Colonic mucosa (tissue), 4 donors: ENCODE results near the gene RPH3AL. TPM values are rescaled to one million over a fixed set of nuclear protein-coding genes. Genes with fewer than 3 reads are reported as not detected.

Experiments used
- DNase-seq: peaks from one replicate; pipeline ENCODE4 v3.0.0-alpha.2; 2020
- H3K27ac ChIP-seq: fragments of 200-600 bp; one replicate; pipeline ENCODE4 v1.8.0; 2021
- H3K27me3 ChIP-seq: fragments of 200-600 bp; one replicate; pipeline ENCODE4 v1.8.0; 2021
- H3K36me3 ChIP-seq: fragments of 200-600 bp; one replicate; pipeline ENCODE4 v1.8.0; 2021
- H3K4me1 ChIP-seq: fragments of 200-600 bp; one replicate; pipeline ENCODE4 v1.8.0; 2021; ENCODE audit warnings: mild to moderate bottlenecking
- H3K4me3 ChIP-seq: fragments of 200-600 bp; one replicate; pipeline ENCODE4 v1.8.0; 2021
- H3K9ac ChIP-seq, 2 donors: one replicate each; pipeline ENCODE4 v1.7.0; 2013; ENCODE audit warnings: control low read depth in 2 of 2, low read depth in 2 of 2, low read length in 2 of 2
- H3K9me3 ChIP-seq: fragments of 200-600 bp; one replicate; pipeline ENCODE4 v1.8.0; 2021
- intact Hi-C: fragments of 100-400 bp; cut with DNase I; formaldehyde crosslinking; loops from one replicate; pipeline ENCODE4 v1.14.1; 2022
- total RNA-seq, 2 donors: library from RNA; stranded (reverse); fragmentation: NEBNext Ultra II Directional in 1 of 2; extraction: Animal tissue kit (Norgen Biotek cat#: 25700) in 1 of 2; gene quantifications; one replicate each; pipeline ENCODE4 v1.2.1, GENCODE V29; 2021
- TF ChIP-seq, protein P1 (sequence below): fragments of 200-600 bp; IDR thresholded peaks from one replicate; pipeline ENCODE4 v1.8.0; 2022; ENCODE audit warnings: antibody characterized with exemption, mild to moderate bottlenecking
- donor health status: healthy.
- donor health status: DM: no; HTN: no; CAD: no.
- donor health status: DM: no; HTN: no; CAD: no.

RPH3AL gene
- total RNA-seq, 2 donors from 2014 or later = 14.9 to 34.2 TPM

DNA sequence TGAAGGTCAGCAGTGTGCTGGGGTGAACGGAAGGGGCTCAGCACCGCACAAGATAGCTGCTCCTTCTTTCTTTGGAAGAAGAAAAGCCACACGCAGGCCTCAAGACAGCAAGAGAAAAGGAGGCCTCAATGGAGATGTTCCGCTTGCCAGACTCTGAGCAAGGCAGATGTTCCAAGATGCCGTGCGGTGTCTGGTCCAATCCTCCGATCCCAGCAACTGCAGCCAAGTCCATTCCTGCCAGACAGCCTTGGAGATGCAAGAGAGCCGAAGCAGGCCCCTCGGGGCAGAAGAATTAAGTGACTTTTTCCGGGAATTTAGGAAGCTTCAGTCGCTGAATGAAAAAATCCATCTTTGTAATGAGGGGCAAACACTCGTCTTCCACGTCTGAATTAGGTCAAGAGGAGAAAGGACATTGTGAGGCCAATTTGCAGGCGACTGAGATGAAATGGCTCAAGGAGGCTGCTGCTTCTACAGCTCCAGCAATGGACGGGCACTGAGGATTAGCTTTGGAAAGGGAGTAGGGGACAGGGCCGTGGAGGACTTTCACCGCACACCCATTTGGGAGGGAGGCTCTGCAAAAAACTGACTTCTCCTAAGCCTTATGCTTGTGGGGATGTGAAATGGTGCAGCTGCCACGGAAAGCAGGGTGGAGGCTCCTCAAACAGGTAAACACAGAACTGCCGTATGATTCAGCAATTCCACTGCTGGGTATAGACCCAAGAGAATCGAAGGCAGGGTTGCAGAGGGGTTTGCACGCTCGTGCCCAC, 44.7 kb downstream of the RPH3AL start:
- no peak for DNase-seq
- TF ChIP-seq, protein P1, sequence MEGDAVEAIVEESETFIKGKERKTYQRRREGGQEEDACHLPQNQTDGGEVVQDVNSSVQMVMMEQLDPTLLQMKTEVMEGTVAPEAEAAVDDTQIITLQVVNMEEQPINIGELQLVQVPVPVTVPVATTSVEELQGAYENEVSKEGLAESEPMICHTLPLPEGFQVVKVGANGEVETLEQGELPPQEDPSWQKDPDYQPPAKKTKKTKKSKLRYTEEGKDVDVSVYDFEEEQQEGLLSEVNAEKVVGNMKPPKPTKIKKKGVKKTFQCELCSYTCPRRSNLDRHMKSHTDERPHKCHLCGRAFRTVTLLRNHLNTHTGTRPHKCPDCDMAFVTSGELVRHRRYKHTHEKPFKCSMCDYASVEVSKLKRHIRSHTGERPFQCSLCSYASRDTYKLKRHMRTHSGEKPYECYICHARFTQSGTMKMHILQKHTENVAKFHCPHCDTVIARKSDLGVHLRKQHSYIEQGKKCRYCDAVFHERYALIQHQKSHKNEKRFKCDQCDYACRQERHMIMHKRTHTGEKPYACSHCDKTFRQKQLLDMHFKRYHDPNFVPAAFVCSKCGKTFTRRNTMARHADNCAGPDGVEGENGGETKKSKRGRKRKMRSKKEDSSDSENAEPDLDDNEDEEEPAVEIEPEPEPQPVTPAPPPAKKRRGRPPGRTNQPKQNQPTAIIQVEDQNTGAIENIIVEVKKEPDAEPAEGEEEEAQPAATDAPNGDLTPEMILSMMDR = no peak
- no peak overlapping the region for H3K27ac ChIP-seq
- H3K9me3 ChIP-seq = no peaks in the 10 kb centered on the region
- H3K4me3 ChIP-seq = no peak overlapping the region
- intact Hi-C loops = no loop called here
- H3K9ac ChIP-seq = no peak overlapping the region
- no peaks in the 10 kb centered on the region for H3K4me1 ChIP-seq
- no peaks in the 10 kb centered on the region for H3K27me3 ChIP-seq
- H3K36me3 ChIP-seq = no peaks in the 10 kb centered on the region

GRCh38 chr17:307295-307691, 45.3 kb downstream of the RPH3AL start:
- intact Hi-C loops = no loop called here
- H3K27ac ChIP-seq = no peak overlapping the region

GRCh38 chr17:306536-307294, 45.9 kb downstream of the RPH3AL start:
- Histone ChIP-seq H3K4me3 (no peak overlapping the region), H3K27me3 (no peaks in the 10 kb centered on the region), H3K9me3 (no peaks in the 10 kb centered on the region), H3K27ac (no peak overlapping the region), H3K9ac (no peak overlapping the region), H3K36me3 (no peaks in the 10 kb centered on the region), H3K4me1 (no peaks in the 10 kb centered on the region)
- TF ChIP-seq, protein P1 = no peak
- intact Hi-C loops = no loop called here
- no peak for DNase-seq

More at GRCh38 chr17:307295-307691, 45.3 kb downstream of the RPH3AL start:
- H3K4me1 ChIP-seq = no peaks in the 10 kb centered on the region
- no peaks in the 10 kb centered on the region for H3K36me3 ChIP-seq
- no peaks in the 10 kb centered on the region for H3K9me3 ChIP-seq
- TF ChIP-seq, protein P1 = no peak
- H3K9ac ChIP-seq = no peak overlapping the region
- H3K27me3 ChIP-seq = no peaks in the 10 kb centered on the region
- no peak overlapping the region for H3K4me3 ChIP-seq
- DNase-seq = no peak

DNA sequence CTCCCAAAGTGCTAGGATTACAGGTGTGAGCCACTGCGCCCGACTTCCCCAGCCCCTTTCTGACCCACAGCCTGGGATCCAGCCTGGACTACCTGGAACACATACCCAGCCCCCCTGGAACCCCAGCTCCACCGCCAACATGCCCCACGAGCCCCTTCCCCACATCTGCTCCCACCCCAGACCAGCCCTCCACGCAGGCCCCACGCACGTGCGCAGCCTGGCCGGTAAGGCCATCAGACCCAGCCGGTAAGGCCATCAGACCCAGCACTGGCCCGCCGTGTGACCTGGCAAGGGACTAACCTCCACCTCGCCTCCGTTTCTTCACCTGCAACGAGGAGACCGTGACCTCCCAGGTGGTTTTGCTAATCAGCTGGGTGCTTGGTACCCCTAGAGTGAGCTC, 46.5 kb downstream of the RPH3AL start:
- H3K27ac ChIP-seq = no peak overlapping the region
- H3K9ac ChIP-seq = no peak overlapping the region
- no peaks in the 10 kb centered on the region for H3K4me1 ChIP-seq
- DNase-seq = no peak
- H3K9me3 ChIP-seq = no peaks in the 10 kb centered on the region
- no peaks in the 10 kb centered on the region for H3K27me3 ChIP-seq
- TF ChIP-seq, protein P1 = no peak
- intact Hi-C loops = no loop called here
- no peaks in the 10 kb centered on the region for H3K36me3 ChIP-seq
- H3K4me3 ChIP-seq = no peak overlapping the region

DNA sequence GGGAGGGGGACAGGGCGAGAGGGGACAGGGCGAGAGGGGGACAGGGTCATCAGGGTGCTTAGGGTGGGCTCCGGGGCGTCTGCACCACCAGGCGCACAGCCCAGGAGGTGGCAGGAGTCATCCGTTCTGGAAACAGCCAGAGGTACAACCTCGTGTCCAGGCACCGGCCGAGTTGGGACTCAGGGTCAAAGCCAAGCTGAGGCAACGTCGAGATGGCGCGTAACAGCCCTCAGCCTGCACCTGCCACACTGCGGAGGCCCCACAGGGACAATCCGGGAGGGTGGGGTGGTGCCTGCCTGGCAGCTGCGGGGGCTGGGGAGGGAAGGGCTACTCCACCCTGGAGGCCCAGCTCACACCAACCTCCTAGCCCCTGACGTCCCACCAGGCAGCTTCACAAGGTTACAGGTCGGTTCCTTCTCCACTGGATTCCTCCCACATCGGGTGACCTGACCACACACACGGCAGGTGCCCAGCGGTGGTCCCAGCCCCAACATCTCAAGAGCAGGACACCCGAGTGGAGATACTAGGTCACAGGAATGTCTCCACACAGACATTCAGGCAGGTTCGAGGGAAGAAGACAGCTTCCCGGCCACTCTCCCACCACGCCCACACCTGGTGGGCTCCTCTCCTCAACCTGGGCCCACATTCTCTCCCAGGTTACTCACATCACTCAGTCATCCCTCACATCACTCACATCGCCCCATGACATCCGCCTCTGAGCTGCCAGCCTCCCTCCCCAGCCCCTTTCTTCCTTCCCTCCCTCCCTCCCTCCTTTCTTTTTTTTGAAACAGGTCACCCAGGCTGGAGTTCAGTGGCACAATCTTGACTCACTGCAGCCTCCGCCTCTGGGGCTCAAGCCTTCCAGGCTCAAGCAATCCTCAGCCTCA, 47.3 kb downstream of the RPH3AL start:
- no peak overlapping the region for H3K27ac ChIP-seq
- DNase-seq = peak; percentile 41
- intact Hi-C loops = no loop called here

More for the DNA sequence above, 47.3 kb downstream of the RPH3AL start:
- H3K4me3 ChIP-seq = no peak overlapping the region
- no peaks in the 10 kb centered on the region for H3K27me3 ChIP-seq
- H3K4me1 ChIP-seq = no peaks in the 10 kb centered on the region
- H3K36me3 ChIP-seq = no peaks in the 10 kb centered on the region
- TF ChIP-seq, protein P1 = no peak
- H3K9me3 ChIP-seq = no peaks in the 10 kb centered on the region
- H3K9ac ChIP-seq = no peak overlapping the region
